ENCODE results near the gene NR2C2AP.
"Not testable (repeated sequence)": the region's sequence is repeated elsewhere in the genome, so short reads cannot be mapped to it uniquely, and the experiment has no call there.

Gene NR2C2AP

GRCh38 chr19:19179548-19180441, 23.4 kb downstream of the NR2C2AP start:
- H3K9ac ChIP-seq (ENCODE audit: low read depth, low read length), result no peak overlapping the region
- no peak overlapping the region for H3K4me3 ChIP-seq (ENCODE audit: low read depth, low read length)
- H3K4me1 ChIP-seq (ENCODE audit: control insufficient read depth, insufficient read depth, low read length), result no peaks in the 10 kb centered on the region
- no peaks in the 10 kb centered on the region for H3K9me3 ChIP-seq (ENCODE audit: control insufficient read depth, insufficient read depth, low read length)
- peaks cover 11% of the 10 kb centered on the region; the same call in 1 of the 2 replicates for H3K36me3 ChIP-seq (ENCODE audit: control insufficient read depth, insufficient read depth, low read length)
- no peak overlapping the region for H3K27ac ChIP-seq (ENCODE audit: low read depth, low read length)
- H3K27me3 ChIP-seq (ENCODE audit: control insufficient read depth, insufficient read depth, low read length), result no peaks in the 10 kb centered on the region

GRCh38 chr19:19176950-19177349, 26.3 kb downstream of the NR2C2AP start:
- H3K27ac ChIP-seq (ENCODE audit: low read depth, low read length), result no peak overlapping the region
- H3K4me1 ChIP-seq (ENCODE audit: control insufficient read depth, insufficient read depth, low read length), result peaks cover 5% of the 10 kb centered on the region
- H3K4me3 ChIP-seq (ENCODE audit: low read depth, low read length), result no peak overlapping the region
- no peaks in the 10 kb centered on the region for H3K9me3 ChIP-seq (ENCODE audit: control insufficient read depth, insufficient read depth, low read length)
- H3K9ac ChIP-seq (ENCODE audit: low read depth, low read length), result no peak overlapping the region
- H3K36me3 ChIP-seq (ENCODE audit: control insufficient read depth, insufficient read depth, low read length), result peaks cover 1% of the 10 kb centered on the region; the same call in 1 of the 2 replicates
- H3K27me3 ChIP-seq (ENCODE audit: control insufficient read depth, insufficient read depth, low read length), result 0 out of 2 replicates have a peak, but pooled peaks cover 3% of the 10 kb centered on the region

GRCh38 chr19:19173243-19173642, 30.0 kb downstream of the NR2C2AP start:
- not testable (repeated sequence) for H3K27ac ChIP-seq (ENCODE audit: low read depth, low read length); H3K4me3 ChIP-seq (ENCODE audit: low read depth, low read length); H3K9ac ChIP-seq (ENCODE audit: low read depth, low read length); H3K36me3 ChIP-seq (ENCODE audit: control insufficient read depth, insufficient read depth, low read length); H3K9me3 ChIP-seq (ENCODE audit: control insufficient read depth, insufficient read depth, low read length)
- Histone ChIP-seq H3K27me3 (ENCODE audit: control insufficient read depth, insufficient read depth, low read length) (peaks cover 25% of the 10 kb centered on the region), H3K4me1 (ENCODE audit: control insufficient read depth, insufficient read depth, low read length) (peaks cover 12% of the 10 kb centered on the region)

GRCh38 chr19:19171821-19172532, 31.2 kb downstream of the NR2C2AP start:
- Histone ChIP-seq H3K4me3 (ENCODE audit: low read depth, low read length) (no peak overlapping the region), H3K36me3 (ENCODE audit: control insufficient read depth, insufficient read depth, low read length) (no peaks in the 10 kb centered on the region), H3K27me3 (ENCODE audit: control insufficient read depth, insufficient read depth, low read length) (peaks cover 31% of the 10 kb centered on the region), H3K27ac (ENCODE audit: low read depth, low read length) (no peak overlapping the region), H3K9me3 (ENCODE audit: control insufficient read depth, insufficient read depth, low read length) (no peaks in the 10 kb centered on the region), H3K9ac (ENCODE audit: low read depth, low read length) (no peak overlapping the region), H3K4me1 (ENCODE audit: control insufficient read depth, insufficient read depth, low read length) (peaks cover 12% of the 10 kb centered on the region)

GRCh38 chr19:19170873-19171672, 32.1 kb downstream of the NR2C2AP start:
- H3K27ac ChIP-seq (ENCODE audit: low read depth, low read length), result no peak overlapping the region
- H3K9me3 ChIP-seq (ENCODE audit: control insufficient read depth, insufficient read depth, low read length), result no peaks in the 10 kb centered on the region
- no peak overlapping the region for H3K9ac ChIP-seq (ENCODE audit: low read depth, low read length)
- peaks cover 31% of the 10 kb centered on the region for H3K27me3 ChIP-seq (ENCODE audit: control insufficient read depth, insufficient read depth, low read length)
- H3K36me3 ChIP-seq (ENCODE audit: control insufficient read depth, insufficient read depth, low read length), result no peaks in the 10 kb centered on the region
- peaks cover 12% of the 10 kb centered on the region for H3K4me1 ChIP-seq (ENCODE audit: control insufficient read depth, insufficient read depth, low read length)
- H3K4me3 ChIP-seq (ENCODE audit: low read depth, low read length), result no peak overlapping the region

GRCh38 chr19:19170053-19170872, 33.0 kb downstream of the NR2C2AP start, which contains the start of gene MEF2B:
MEF2B (minus strand) TSS chr19:19170263; CDS start chr19:19150735, 19,528 bp downstream.
- Histone ChIP-seq H3K9ac (ENCODE audit: low read depth, low read length) (no peak within 1 kb of the TSS), H3K36me3 (ENCODE audit: control insufficient read depth, insufficient read depth, low read length) (no peaks in the 10 kb centered on the region), H3K4me1 (ENCODE audit: control insufficient read depth, insufficient read depth, low read length) (peaks cover 12% of the 10 kb centered on the region)

GRCh38 chr19:19169236-19170052, 33.8 kb downstream of the NR2C2AP start:
- peaks cover 12% of the 10 kb centered on the region for H3K4me1 ChIP-seq (ENCODE audit: control insufficient read depth, insufficient read depth, low read length)

More at GRCh38 chr19:19170053-19170872, 33.0 kb downstream of the NR2C2AP start, which contains the start of gene MEF2B:
- Histone ChIP-seq H3K27ac (ENCODE audit: low read depth, low read length) (no peak within 1 kb of the TSS), H3K9me3 (ENCODE audit: control insufficient read depth, insufficient read depth, low read length) (no peaks in the 10 kb centered on the region), H3K4me3 (ENCODE audit: low read depth, low read length) (peak within 1 kb of the TSS; percentile 48), H3K27me3 (ENCODE audit: control insufficient read depth, insufficient read depth, low read length) (peaks cover 31% of the 10 kb centered on the region)

GRCh38 chr19:19167612-19168011, 35.6 kb downstream of the NR2C2AP start:
- H3K9me3 ChIP-seq (ENCODE audit: control insufficient read depth, insufficient read depth, low read length), result no peaks in the 10 kb centered on the region
- no peak overlapping the region for H3K27ac ChIP-seq (ENCODE audit: low read depth, low read length)
- H3K4me1 ChIP-seq (ENCODE audit: control insufficient read depth, insufficient read depth, low read length), result peaks cover 12% of the 10 kb centered on the region
- peaks cover 27% of the 10 kb centered on the region for H3K27me3 ChIP-seq (ENCODE audit: control insufficient read depth, insufficient read depth, low read length)
- H3K9ac ChIP-seq (ENCODE audit: low read depth, low read length), result no peak overlapping the region
- H3K4me3 ChIP-seq (ENCODE audit: low read depth, low read length), result no peak overlapping the region
- no peaks in the 10 kb centered on the region for H3K36me3 ChIP-seq (ENCODE audit: control insufficient read depth, insufficient read depth, low read length)

More at GRCh38 chr19:19169236-19170052, 33.8 kb downstream of the NR2C2AP start:
- Histone ChIP-seq H3K9me3 (ENCODE audit: control insufficient read depth, insufficient read depth, low read length) (no peaks in the 10 kb centered on the region), H3K27me3 (ENCODE audit: control insufficient read depth, insufficient read depth, low read length) (peaks cover 31% of the 10 kb centered on the region), H3K4me3 (ENCODE audit: low read depth, low read length) (peak overlapping the region; percentile 45), H3K36me3 (ENCODE audit: control insufficient read depth, insufficient read depth, low read length) (no peaks in the 10 kb centered on the region), H3K9ac (ENCODE audit: low read depth, low read length) (no peak overlapping the region), H3K27ac (ENCODE audit: low read depth, low read length) (no peak overlapping the region)

GRCh38 chr19:19165396-19165795, 37.8 kb downstream of the NR2C2AP start:
- Histone ChIP-seq H3K36me3 (ENCODE audit: control insufficient read depth, insufficient read depth, low read length) (no peaks in the 10 kb centered on the region), H3K4me1 (ENCODE audit: control insufficient read depth, insufficient read depth, low read length) (peaks cover 5% of the 10 kb centered on the region; the same call in 1 of the 2 replicates), H3K27ac (ENCODE audit: low read depth, low read length) (no peak overlapping the region), H3K4me3 (ENCODE audit: low read depth, low read length) (no peak overlapping the region), H3K9me3 (ENCODE audit: control insufficient read depth, insufficient read depth, low read length) (no peaks in the 10 kb centered on the region), H3K9ac (ENCODE audit: low read depth, low read length) (no peak overlapping the region), H3K27me3 (ENCODE audit: control insufficient read depth, insufficient read depth, low read length) (peaks cover 22% of the 10 kb centered on the region)

Data from HUES48 (cell line).